SKM-1 (cell line): Measurements from ENCODE around the gene JOSD2.
A peak's percentile ranks its signal among the peaks of the same experiment; 100 is the strongest.
"Not testable (repeated sequence)": the region's sequence is repeated elsewhere in the genome, so short reads cannot be mapped to it uniquely, and the experiment has no call there.

Source experiments
- DNase-seq: peaks from one replicate; lab custom pipeline; 2025; ENCODE audit not compliant: unreplicated experiment; lab: John Stamatoyannopoulos, UW

The JOSD2 gene

GRCh38 chr19:50478901-50479715, 31.9 kb downstream of the JOSD2 start:
- no peak for DNase-seq

- no peak for DNase-seq
Measured at GRCh38 chr19:50477751-50478515, 33.1 kb downstream of the JOSD2 start.

GRCh38 chr19:50476907-50477238, 34.1 kb downstream of the JOSD2 start:
- no peak for DNase-seq

GRCh38 chr19:50476224-50476906, 34.6 kb downstream of the JOSD2 start, which contains the start of the genes EMC10 and GARIN5A:
EMC10 (plus strand) TSS chr19:50476507; CDS start chr19:50476545, 38 bp downstream.
GARIN5A (minus strand) TSS chr19:50476848; CDS start chr19:50476388, 460 bp downstream.
- DNase-seq: peak; percentile 31

- no peak for DNase-seq
Measured at GRCh38 chr19:50475736-50476223, 35.2 kb downstream of the JOSD2 start.

- DNase-seq: no peak
Measured at GRCh38 chr19:50475101-50475568, 35.9 kb downstream of the JOSD2 start.

- DNase-seq: not testable (repeated sequence)
Measured at GRCh38 chr19:50473336-50473735, 37.7 kb downstream of the JOSD2 start.

- DNase-seq: no peak
Measured at GRCh38 chr19:50468818-50469217, 42.2 kb downstream of the JOSD2 start.

- DNase-seq: no peak
Measured at GRCh38 chr19:50467566-50467965, 43.4 kb downstream of the JOSD2 start.

GRCh38 chr19:50466706-50467039, 44.3 kb downstream of the JOSD2 start:
- DNase-seq: no peak

- DNase-seq: no peak
Measured at GRCh38 chr19:50465986-50466705, 44.8 kb downstream of the JOSD2 start.

GRCh38 chr19:50465000-50465399, 46.0 kb downstream of the JOSD2 start:
- no peak for DNase-seq

- DNase-seq: no peak
Measured at GRCh38 chr19:50464348-50464747, 46.6 kb downstream of the JOSD2 start.

GRCh38 chr19:50462970-50463369, 48.0 kb downstream of the JOSD2 start:
- no peak for DNase-seq

- DNase-seq: peak; percentile 11
Measured at GRCh38 chr19:50461066-50461875, 49.7 kb downstream of the JOSD2 start.

GRCh38 chr19:50460161-50460765, 50.7 kb downstream of the JOSD2 start:
- no peak for DNase-seq

- no peak for DNase-seq
Measured at GRCh38 chr19:50459638-50460037, 51.4 kb downstream of the JOSD2 start.

- no peak for DNase-seq
Measured at GRCh38 chr19:50459067-50459456, 51.9 kb downstream of the JOSD2 start.

GRCh38 chr19:50458396-50459066, 52.5 kb downstream of the JOSD2 start:
- DNase-seq: no peak
